Urothelium cell line (cell line): ENCODE results near the gene GOLGB1.
"Not testable (repeated sequence)": the region's sequence is repeated elsewhere in the genome, so short reads cannot be mapped to it uniquely, and the experiment has no call there.

Experiments
- DNase-seq: peaks from one replicate; pipeline ENCODE4 v3.0.0; 2011; ENCODE audit warnings: low spot score, mixed read lengths
- FAIRE-seq: peaks from 2 replicates; lab custom pipeline; 2011; peaks lifted over from hg19 to GRCh38; lab: Jason Lieb, UNC

GOLGB1 gene

DNA sequence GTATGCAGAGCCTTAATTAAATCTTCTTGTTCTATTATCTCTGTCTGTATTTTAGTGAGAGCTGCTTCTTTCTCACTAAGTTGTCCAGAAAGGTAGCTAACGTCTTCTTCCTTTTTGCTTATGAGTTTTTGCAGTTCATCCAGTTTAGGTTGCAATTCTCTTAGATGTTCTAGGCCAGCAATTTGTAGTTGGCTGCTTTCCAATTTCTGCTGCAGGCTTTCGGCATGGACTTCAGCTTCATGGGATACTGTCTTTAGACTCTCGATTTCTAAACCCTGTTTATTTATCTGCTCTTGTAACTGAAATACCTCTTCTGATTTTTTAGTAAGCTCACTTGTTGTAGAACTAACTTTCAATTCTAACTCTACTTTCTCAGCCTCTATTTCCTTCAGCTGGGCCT lies 53.4 kb downstream of the GOLGB1 start:
- no peak for FAIRE-seq
- DNase-seq = no peak

DNA sequence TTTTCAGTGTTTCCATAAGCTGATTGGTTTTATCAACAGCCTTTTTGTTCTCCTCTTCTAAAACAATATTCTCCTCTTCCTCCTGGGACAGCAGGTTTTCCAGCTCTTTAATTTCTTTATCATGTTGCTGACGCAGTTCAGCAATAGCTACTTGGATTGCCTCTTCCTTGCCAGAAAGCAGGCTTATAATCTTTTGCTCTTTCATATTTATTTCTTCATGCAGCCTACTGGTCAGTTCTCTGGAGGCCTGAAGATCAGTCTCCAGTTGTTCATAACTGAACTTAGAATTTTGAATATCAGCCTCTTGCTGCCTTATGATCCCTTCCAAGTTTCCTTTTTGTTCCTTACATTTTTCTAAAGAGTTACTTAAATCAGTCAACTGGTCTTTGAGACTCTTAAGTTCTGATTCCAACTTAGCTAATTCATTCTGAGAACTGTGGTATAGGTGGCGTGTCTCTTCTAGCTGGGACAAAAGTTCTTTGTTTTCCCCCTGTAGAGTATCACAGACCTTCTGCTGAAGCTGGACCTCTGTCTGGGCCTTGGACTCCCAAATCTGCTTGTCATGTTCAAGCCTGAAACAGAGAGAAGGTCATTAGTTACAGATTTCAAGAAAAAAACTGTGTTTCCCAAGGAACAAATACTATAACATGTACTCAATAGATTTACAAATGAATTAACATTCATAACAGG lies 57.4 kb downstream of the GOLGB1 start:
- FAIRE-seq = no peak
- no peak for DNase-seq

DNA sequence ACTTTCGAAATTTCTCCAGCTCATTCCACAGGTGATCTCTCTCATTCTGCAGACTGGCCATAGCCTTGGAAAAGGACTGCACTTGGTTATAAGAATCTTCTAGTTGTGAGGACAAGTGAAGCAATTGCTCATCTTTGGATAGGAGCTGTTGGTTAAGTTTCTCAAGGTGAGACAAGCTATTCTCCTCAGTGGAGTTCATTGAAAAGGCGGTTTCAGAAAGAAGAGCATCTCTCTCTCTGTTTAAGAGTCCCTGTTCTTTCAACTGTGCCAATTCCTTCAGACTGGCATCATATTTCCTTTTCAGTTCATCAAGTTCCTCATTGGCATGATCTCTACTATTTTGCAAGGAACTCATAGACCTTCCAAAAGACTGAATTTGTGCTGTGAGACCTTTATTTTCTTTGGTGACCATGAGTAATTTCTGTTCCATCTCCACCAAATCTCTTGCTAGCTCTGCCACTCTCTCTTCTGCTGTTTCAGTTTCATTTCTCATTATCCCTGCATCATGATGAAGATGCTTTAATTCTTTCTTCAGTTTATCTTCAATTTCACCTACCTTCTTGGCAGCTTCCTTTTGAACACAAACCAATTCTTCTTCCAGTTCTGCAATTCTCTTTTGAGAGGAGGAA lies 58.6 kb downstream of the GOLGB1 start:
- DNase-seq = no peak
- FAIRE-seq = no peak

DNA sequence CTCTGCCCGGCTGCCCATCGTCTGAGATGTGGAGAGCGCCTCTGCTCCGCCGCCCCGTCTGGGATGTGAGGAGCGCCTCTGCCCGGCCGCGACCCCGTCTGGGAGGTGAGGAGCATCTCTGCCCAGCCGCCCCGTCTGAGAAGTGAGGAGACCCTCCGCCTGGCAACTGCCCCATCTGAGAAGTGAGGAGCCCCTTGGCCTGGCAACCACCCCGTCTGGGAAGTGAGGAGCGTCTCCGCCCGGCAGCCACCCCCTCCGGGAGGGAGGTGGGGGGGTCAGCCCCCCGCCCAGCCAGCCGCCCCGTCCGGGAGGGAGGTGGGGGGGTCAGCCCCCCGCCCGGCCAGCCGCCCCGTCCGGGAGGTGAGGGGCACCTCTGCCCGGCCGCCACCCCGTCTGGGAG lies 60.8 kb downstream of the GOLGB1 start:
- not testable (repeated sequence) for DNase-seq, FAIRE-seq

DNA sequence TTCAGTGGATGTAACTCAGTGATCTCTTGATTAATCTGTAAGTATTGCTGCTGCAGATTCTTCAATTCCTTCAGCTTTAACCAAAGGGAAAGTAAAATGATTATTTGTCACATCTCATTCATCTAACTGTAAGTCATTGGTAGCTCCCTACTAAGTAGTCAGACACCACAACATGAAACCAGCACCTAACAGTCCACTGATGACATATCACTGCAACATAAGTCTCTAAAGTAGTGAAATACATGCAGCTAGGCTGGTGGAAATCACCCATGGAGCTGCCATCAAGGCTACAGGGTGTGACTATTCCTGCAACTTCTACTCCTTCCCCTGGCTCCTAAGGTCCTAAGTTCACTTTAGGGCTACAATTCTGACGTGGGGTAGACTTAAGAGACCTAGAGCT lies 67.7 kb downstream of the GOLGB1 start:
- FAIRE-seq (no peak), DNase-seq (no peak)

DNA sequence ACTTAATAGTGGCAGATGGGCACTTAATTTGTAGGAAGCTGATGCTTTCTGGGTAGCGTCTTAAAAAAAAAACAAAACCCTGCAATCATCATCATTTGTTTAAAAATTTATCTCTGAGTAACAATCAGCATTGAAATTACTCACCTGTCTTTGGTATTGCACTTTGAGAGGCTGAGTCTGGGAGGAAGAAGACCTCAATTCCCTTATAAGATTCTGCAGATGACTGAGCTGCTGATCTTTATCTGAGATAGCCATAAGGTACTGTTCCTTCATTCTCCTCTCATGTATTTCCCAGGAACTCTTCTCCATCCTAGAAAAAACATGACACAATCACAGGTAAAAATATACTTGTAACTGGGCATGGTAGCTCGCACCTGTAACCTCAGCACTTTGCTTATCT lies 72.4 kb downstream of the GOLGB1 start:
- DNase-seq = no peak
- no peak for FAIRE-seq

DNA sequence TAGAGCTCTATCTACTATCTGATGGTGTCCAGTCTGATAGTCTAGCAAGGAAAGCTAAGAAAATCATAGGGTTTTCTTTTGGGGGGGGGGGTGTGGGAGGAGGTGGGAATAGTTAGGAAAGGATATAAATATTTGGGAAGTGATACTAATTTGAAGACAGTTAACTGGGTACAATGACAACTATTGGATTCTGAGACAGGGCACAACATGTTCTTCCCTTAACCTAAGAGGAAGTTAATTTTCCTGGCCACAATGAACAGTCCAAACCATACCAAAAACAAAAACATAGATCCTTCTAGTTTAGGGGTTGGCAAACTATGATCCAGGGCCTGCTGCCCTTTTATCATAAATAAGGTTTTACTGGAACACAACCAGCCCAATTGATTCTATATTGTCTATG lies 78.9 kb downstream of the GOLGB1 start:
- FAIRE-seq (no peak), DNase-seq (no peak)

DNA sequence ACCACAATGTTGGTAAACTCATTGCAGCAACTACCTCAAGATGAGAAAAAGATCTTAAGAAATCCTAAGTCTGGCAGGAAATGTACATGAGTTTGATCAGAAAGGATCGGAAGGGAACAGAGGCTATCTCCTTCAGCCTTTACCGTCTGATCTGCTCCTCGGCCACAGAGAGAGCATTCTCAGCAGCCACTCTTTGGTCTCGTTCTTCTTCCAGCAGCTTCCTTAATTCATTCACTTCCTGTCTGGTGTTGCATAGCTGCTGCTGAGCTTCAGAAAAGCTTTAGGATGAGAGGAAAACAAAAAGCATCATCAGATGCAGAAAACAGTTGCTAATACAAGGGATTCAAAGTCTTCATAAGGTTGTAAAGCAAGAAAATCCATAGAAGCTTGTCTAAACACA lies 82.2 kb downstream of the GOLGB1 start:
- FAIRE-seq (no peak), DNase-seq (no peak)

DNA sequence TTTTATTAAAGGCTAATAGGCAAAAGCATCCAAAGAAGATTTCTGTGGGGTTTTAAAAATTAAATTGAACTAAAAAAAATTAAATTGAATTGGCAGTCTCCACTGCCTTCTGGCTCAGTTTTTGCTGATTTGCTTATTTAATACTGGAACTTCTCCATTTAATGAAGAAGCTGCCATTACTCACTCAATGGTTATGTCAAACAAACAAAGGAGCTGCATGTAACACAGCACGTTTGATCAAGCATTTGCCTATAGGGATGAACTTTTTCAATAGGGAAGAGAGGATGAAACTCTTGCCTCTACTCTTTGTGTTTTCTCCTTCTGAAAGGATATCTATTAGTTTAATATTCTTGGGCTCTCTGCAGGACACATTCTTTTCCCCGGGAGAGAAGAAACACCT lies 84.1 kb downstream of the GOLGB1 start:
- DNase-seq = no peak

DNA sequence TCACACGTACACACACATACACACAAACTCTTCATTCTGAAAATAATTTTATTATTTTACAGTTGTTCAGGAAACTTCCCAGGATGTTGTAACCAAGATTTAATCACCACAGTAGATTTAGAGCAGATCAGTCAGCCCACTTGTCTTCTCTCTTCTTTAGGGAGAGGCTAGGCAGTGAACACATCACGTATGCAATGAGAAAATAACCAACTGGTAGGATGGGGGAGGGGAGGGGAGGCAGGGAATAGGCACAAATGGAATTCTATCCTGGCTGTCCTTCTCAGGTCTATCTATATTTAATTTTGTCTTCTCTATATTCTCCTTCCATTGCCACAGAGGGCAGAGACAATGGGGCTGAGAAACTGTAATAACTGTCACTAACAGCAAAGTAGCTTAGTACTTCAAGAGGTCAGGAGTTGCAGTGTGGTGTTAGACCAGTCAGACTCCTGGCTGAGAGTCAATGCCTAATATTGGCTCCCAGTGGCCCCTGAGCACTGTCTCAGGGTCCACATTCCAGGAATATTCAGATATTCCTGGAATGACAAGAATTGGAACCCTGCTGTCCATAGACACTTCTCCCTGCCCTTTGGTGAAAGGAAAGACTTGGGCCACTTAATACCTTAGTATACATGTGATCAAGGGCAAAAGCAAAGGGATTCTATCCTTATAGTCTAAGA lies 86.2 kb downstream of the GOLGB1 start:
- no peak for DNase-seq
- no peak for FAIRE-seq

More for the DNA sequence above, 84.1 kb downstream of the GOLGB1 start:
- no peak for FAIRE-seq

DNA sequence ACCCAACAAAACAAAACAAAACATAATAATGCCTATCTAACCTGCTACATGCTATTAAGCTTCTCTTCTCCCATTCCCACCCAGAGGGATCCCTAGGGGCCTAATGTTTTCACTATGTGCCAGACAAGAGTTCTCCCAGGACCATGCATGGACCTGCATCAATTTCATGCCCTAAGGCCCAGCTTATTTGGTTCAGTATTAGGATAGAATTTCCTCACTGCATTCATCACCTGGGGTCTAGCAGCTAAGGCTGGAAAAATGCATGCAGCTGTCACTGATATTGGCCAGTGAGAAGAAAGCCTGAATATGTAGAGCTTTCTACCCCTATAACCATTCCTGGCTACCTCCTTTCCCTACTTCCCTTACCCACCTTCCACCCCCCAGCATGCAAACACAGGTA lies 86.8 kb downstream of the GOLGB1 start:
- FAIRE-seq (no peak), DNase-seq (no peak)

DNA sequence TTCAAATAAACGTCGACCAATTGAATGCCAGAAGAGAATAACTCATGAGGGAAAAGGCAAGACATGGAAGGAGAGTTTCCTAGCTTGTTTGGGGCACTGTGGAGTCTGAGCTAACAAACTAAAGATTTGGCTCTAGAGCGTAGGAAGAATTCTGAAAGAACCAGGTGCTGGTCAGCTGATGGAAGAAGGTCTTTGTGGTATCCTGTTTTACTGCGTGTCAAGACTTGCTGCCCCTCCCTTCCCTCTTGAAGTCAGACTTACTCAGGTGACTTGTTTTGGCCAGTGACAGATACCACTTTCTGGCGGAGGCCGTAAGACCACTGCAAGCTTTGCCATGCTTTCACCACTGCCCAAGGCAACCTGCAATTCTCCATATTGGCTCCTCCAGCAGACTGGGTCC lies 88.2 kb downstream of the GOLGB1 start:
- peak; percentile 20 for FAIRE-seq
- no peak for DNase-seq

DNA sequence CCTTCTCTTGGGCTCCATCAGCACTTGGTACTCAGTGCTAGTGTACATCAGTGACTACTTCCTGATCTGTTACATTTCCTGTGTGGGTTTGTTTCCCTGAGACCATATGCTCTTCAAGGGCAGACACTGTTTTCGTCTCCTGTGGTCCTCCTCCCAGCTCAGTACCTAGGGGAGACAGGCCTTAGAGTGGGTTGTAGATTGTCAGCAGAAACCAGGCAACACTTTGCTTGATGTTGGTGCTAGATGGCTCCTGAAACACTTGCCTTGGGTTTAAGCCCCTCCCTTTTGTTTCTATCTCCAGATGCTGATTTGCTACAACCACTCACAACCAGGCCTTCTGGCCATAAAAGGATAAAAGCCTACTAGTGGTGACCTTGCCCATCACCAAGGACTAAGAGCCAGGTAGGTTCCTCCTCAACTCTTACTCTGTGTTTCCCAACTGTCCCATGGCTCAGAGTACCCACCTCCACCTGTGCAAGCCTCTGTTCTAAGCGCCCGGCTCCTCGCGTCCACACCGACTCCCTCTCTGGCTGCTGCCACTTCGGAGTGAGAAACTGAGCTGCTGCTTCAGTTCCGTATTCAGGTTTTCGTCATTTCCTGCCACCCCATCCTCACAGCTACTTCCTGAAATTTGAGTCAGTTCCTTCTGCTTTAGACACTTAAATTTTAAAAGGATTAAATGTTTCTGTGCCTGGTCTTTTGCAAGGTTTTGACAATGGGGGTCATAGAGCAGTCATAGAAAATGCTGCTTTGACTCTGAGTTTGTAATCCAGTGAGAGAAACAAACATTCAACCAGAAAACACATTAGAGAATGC lies 89.0 kb downstream of the GOLGB1 start, which contains the start of gene HCLS1:
TSS of gene HCLS1 (minus strand) at position 548 of the 816 bp plus-strand sequence. CDS start 2,556 bp downstream, outside the sequence.
- FAIRE-seq = peak; percentile 52

DNA sequence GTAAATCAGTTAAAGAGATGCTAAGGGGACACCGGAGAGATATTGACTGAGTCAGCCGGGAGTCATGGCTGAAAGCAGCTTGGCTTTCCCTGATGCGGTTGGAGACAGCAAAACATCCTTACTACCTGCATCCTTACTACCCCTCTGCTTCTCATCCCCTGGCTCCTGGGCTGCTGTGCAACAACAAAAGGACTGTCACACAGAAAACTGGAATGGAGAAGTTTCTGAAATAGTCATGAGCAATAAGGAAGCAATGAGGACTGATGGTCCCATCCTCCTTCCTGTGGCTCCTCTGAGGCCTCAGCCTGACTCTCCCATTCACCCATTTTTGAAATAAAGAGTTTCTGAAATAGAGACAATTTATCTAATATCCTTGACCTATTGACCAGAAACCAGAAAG lies 90.0 kb downstream of the GOLGB1 start:
- no peak for DNase-seq
- FAIRE-seq = no peak

More for the DNA sequence above, 89.0 kb downstream of the GOLGB1 start, which contains the start of gene HCLS1:
- no peak for DNase-seq

DNA sequence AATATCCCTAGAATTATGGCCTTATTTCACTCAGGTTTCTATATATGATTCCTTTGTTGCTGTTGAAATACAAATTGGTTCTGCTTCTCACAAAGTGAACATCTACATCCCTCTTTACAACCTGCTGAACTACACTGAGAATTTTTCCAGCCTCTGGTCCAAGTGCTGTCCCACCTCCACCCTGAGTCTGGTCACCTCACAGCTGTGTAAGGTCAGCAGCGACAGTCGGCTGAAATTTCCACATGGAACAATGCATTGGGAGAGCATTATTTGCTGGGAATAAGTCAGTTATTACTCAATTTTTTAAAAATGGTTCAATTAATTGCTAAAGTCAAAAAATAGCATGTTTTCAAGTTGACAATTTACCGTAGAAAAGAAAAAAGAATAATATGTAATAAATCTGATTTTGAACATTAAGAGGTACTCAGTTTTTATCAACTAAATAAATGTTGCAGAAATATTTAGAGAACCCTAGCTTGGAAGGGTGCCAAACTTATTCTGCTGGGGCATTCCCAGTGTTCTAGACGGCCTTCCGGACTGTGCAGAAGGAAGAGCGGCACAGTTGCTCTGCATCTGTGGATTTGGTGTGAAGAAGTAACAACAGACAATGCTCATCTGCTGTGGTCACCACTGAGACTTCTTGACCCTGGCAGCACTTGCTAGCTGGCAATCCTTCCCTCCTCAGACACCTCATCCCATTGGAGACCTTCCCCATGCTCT lies 90.7 kb downstream of the GOLGB1 start:
- no peak for FAIRE-seq
- DNase-seq = no peak

DNA sequence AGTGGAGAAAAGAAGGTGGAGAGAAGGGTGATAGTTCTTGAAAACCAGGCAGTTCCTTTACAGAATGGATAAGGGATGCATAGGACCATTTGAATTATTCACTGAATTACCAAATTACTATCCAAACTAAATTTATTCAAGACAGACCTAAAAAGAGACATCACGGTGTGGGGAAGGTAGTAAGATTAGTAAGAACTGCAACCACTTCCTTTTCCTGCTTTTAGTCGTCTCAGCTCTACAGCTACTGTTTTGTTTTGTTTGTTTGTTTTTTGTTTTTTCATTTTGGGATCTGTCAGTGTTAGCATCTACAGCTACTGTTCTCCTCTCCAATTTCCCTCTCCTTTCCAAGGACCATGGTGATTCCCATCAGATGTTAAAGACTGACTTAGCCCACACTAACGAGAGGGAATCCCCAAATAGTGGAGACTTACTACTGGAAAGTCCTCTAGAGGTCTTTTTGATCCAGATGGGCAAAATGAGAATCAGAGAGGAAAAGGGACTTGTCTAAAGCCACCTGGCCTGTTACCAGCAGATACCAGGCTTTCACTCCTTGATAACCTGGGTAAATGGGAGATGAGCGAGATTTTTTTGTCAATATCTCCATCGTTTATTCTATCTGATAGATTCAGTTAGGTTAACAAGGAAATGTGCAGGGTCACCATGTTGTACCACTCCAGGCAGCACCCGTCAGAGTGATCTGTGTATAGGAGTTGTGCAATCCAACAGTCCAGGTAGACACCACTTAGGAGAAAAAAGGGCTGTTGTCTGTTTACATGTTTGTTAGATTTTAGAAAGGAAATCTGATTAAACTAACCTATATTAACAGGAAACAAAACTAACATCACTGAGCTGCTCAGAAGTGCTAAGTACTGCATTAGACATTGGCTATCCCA lies 94.8 kb downstream of the GOLGB1 start:
- FAIRE-seq = no peak
- no peak for DNase-seq

DNA sequence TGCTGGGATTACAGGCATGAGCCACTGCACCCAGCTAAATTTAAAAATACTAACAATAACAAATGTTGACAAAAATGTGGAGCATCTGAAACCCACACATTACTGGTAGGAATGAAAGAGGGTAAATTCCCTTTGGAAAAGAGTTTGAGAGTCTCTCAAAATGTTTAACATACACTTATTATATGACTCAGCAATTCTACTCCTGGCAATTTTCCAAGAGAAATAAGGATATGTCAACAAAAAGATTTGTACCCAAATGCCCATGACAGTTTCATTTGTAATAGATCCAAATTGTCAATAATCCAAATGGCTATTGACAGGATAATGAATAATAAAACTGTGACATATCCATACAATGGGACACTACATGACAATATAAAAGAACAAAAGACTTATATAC lies 97.9 kb downstream of the GOLGB1 start:
- FAIRE-seq (no peak), DNase-seq (no peak)

DNA sequence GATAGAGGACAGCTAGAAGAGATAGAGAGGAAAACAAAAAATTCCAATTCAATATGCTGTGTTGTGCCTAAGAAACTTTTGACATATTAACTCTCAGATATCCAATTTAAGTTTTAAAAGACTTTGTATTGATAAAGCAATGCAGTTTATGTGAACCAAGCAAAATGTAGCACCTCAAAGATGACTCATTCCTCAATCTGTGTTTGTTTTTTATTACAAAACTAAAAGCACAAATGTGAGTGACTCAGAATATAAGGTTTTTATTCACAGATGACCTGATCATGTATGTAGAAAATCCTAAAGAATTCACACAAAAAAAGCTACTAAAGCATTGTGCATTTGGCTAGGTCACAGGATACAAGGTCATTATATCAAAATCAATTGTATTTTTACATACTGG lies 99.9 kb downstream of the GOLGB1 start:
- DNase-seq (no peak), FAIRE-seq (no peak)

DNA sequence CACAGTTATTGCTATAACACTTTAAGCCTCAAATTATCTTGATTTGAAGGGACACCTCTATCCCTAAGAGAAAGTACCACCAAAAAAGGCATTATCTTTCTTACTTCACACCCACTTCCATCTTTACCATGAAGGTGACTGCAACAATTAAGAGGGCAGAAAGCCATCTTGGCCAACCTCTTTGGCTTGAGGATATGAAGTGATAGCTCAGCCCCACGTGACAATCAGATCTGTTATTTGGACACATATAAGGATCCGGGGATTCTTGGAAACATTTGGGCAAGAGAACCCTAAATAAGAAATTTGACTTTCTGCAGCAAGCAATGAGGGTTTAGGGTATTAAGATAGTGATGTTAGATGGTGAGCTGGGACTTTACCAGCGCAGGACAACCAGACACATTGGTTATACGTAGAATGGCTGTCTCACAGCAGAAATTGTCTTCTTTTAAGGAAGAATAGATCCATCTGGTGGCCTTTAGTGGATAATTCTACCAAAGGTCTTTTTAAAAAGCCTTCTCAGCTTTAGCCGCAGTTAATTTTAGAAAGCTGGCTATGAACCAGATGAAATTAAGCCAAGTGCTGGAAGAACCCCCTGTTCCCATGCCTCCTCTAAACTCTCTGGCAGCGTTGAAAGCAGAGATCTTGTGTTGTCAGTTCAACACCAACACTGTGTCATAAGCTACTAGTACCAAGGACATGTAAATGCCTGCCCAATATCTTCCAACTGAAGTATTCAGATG lies 101.2 kb downstream of the GOLGB1 start:
- FAIRE-seq (no peak), DNase-seq (no peak)
